Caco-2 (cell line): ENCODE measurements around the gene RNF166. TPM values are rescaled to one million over a fixed set of nuclear protein-coding genes. Genes with fewer than 3 reads are reported as not detected.

Source experiments
- BruUV-seq: library from RNA; stranded (reverse); fragments of 400-500 nt; replicated peaks from 2 replicates; lab custom pipeline; 2021; lab: Mats Ljungman, UMichigan
- CTCF ChIA-PET: fragments of 300-600 bp; sonication (Branson Sonifier 250); formaldehyde crosslinking; loops from one replicate; lab custom pipeline; 2022; ENCODE audit warnings: antibody characterized with exemption; lab: Charles Lee
- POLR2A ChIA-PET: fragments of 300-600 bp; sonication (Branson Sonifier 250); formaldehyde crosslinking; loops from one replicate; lab custom pipeline; 2022; ENCODE audit warnings: antibody characterized with exemption; lab: Charles Lee
- DNase-seq, 2 experiments: peaks; one replicate each; pipeline versions ENCODE4 v3.0.0 to v3.0.0-alpha.2; 2020 to 2022
- H3K27me3 ChIP-seq: replicated peaks from 2 replicates; pipeline ENCODE4 v1.6.0; 2011; ENCODE audit warnings: low read length; ENCODE audit not compliant: control insufficient read depth, insufficient read depth
- H3K36me3 ChIP-seq: 2 replicates; pipeline ENCODE4 v1.5.1; 2011; ENCODE audit warnings: low read length; ENCODE audit not compliant: control insufficient read depth, insufficient read depth
- H3K4me1 ChIP-seq: fragments of 250-450 bp; sonication (Bioruptor Pico); 2 replicates; pipeline ENCODE4 v1.5.1; 2020; ENCODE audit warnings: mild to moderate bottlenecking
- H3K4me3 ChIP-seq: 2 replicates; pipeline ENCODE4 v1.5.1; 2011; ENCODE audit warnings: low read depth, mild to moderate bottlenecking, control low read depth, low read length
- H3K9me3 ChIP-seq: fragments of 250-450 bp; sonication (Bioruptor Pico); 2 replicates; pipeline ENCODE4 v1.5.1; 2020; ENCODE audit warnings: mild to moderate bottlenecking, moderate library complexity
- H3K27ac Mint-ChIP-seq: one replicate; pipeline ENCODE4 v1.8.0; 2022; ENCODE audit warnings: mixed read lengths; ENCODE audit not compliant: unreplicated experiment
- H3K27me3 Mint-ChIP-seq: one replicate; pipeline ENCODE4 v1.8.0; 2022; ENCODE audit warnings: mixed read lengths; ENCODE audit not compliant: insufficient read depth, unreplicated experiment
- H3K36me3 Mint-ChIP-seq: one replicate; pipeline ENCODE4 v1.8.0; 2022; ENCODE audit warnings: mild to moderate bottlenecking, mixed read lengths; ENCODE audit not compliant: insufficient read depth, unreplicated experiment
- H3K4me1 Mint-ChIP-seq: one replicate; pipeline ENCODE4 v1.8.0; 2022; ENCODE audit warnings: low read depth, mixed read lengths; ENCODE audit not compliant: unreplicated experiment
- H3K4me3 Mint-ChIP-seq: one replicate; pipeline ENCODE4 v1.8.0; 2022; ENCODE audit warnings: mild to moderate bottlenecking, moderate library complexity, mixed read lengths; ENCODE audit not compliant: unreplicated experiment
- H3K9me3 Mint-ChIP-seq: one replicate; pipeline ENCODE4 v1.8.0; 2022; ENCODE audit warnings: mixed read lengths; ENCODE audit not compliant: unreplicated experiment
- intact Hi-C: fragments of 100-400 bp; cut with micrococcal nuclease; formaldehyde crosslinking; loops from one replicate; pipeline ENCODE4 v1.10.0; 2022; ENCODE audit not compliant: unreplicated experiment
- total RNA-seq: library from RNA; stranded (reverse); gene quantifications from 2 replicates; pipeline ENCODE4 v1.2.3, GENCODE V29; 2022
- TF ChIP-seq, protein P1 (sequence below), 2 experiments: fragments of 200-600 bp in 1 of 2; IDR thresholded peaks; 1 replicate in 1 of 2; 2 replicates in 1 of 2; pipeline versions ENCODE4 v1.5.1 to v1.8.0; 2011 to 2022; ENCODE audit warnings: antibody characterized with exemption in 1 of 2, control low read depth in 1 of 2, inconsistent platforms in 1 of 2, low read depth in 1 of 2, low read length in 1 of 2, mild to moderate bottlenecking in 1 of 2, moderate library complexity in 1 of 2; ENCODE audit not compliant: insufficient read depth in 1 of 2, severe bottlenecking in 1 of 2, unreplicated experiment in 1 of 2

The RNF166 gene
- total RNA-seq, 1 experiment from 2014 or later: 37.3 TPM

DNA sequence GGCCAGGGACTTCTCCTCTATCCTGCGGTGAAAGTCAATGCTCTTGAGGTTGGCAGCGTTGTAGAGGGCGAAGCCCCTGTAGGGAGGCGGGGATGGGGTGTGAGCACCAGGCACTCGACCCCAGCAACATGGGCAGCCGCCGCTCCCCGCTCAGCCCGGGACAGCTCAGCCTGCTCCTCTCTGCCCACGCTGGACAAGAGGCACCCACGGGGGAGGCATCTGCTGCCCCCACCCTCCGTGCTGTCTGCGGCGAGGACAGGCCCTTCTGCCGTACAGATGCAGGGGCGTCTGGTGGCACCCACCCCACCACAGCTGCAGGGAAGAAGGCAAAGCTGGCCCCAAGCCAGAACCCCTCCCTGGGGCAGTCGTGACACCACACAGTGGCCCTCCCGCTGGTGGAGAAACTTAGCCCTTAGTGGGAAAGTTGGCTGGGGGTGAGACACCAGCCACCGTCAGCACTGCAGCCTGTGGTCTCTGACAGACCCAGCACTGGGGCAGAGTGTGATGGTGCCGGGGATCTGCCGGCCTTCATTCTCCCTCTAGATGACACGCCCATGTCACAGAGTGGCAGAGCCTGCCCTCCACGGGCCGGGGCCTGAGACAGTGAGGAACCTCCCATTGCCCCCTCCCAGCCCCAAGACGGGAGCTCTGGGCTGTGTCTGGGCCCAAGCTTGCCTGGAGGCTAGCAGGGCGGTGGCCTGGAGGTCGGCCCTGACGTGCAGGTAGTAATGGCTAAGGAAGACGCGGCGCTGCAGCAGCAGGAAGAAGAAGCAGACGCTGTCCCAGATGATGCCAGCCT, 19.6 kb upstream of the RNF166 start:
- no peak overlapping the region for H3K4me3 ChIP-seq
- H3K9me3 ChIP-seq: no peaks in the 10 kb centered on the region
- TF ChIP-seq, protein P1, sequence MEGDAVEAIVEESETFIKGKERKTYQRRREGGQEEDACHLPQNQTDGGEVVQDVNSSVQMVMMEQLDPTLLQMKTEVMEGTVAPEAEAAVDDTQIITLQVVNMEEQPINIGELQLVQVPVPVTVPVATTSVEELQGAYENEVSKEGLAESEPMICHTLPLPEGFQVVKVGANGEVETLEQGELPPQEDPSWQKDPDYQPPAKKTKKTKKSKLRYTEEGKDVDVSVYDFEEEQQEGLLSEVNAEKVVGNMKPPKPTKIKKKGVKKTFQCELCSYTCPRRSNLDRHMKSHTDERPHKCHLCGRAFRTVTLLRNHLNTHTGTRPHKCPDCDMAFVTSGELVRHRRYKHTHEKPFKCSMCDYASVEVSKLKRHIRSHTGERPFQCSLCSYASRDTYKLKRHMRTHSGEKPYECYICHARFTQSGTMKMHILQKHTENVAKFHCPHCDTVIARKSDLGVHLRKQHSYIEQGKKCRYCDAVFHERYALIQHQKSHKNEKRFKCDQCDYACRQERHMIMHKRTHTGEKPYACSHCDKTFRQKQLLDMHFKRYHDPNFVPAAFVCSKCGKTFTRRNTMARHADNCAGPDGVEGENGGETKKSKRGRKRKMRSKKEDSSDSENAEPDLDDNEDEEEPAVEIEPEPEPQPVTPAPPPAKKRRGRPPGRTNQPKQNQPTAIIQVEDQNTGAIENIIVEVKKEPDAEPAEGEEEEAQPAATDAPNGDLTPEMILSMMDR (IDR thresholded peaks at IDR 0.05; ENCODE audit: insufficient read depth in 1 of 2, low read depth in 1 of 2, low read length in 1 of 2, severe bottlenecking in 1 of 2, unreplicated experiment in 1 of 2): no peak
- Mint-ChIP-seq H3K27ac (no peak overlapping the region), H3K4me1 (no peaks in the 10 kb centered on the region), H3K9me3 (no peaks in the 10 kb centered on the region), H3K4me3 (no peak overlapping the region), H3K27me3 (no peaks in the 10 kb centered on the region), H3K36me3 (peaks cover 82% of the 10 kb centered on the region)
- H3K36me3 ChIP-seq: peaks cover 5% of the 10 kb centered on the region
- intact Hi-C loops: no loop called here
- BruUV-seq: no TSS peak
- no peak for DNase-seq
- ChIA-PET POLR2A (no interaction called here), CTCF (no interaction called here)
- H3K27me3 ChIP-seq: no peaks in the 10 kb centered on the region
- H3K4me1 ChIP-seq: no peaks in the 10 kb centered on the region

DNA sequence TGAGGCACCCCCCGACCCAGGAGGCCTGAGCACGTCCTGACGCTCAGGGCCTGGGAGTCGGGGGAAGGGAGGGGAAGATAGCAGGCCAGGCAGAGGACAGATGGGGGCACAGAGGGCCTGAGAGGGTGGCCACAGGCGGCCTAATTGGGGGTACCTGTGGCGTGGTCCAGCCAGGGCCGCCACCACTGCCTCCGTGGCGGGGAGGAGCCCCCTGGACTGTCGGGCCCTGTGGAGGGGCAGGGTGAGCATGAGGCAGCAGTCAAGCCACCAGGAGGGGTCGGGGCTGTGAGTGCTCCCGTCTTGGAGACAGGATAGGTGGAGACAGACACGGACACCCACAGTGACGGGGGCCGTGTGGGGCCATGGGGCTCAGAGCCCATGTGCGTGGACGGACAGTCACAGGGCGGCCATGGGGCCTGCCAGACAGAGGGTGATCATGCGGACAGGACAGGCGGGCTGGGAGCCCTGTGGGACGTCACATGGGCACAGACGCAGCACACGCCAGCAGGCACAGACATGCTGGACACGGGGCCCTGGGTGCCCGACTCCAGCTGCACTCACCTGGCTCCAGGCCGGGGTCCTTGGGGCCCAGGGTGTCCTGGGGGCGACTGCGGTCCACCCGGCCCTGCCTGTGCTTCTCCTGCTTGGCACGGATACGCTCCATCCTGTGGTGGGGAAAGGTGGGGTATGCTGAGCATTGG, 18.8 kb upstream of the RNF166 start:
- DNase-seq: no peak
- TF ChIP-seq, protein P1 (IDR thresholded peaks at IDR 0.05; ENCODE audit: insufficient read depth in 1 of 2, low read depth in 1 of 2, low read length in 1 of 2, severe bottlenecking in 1 of 2, unreplicated experiment in 1 of 2): no peak
- Mint-ChIP-seq H3K36me3 (peaks cover 82% of the 10 kb centered on the region), H3K27me3 (no peaks in the 10 kb centered on the region), H3K4me3 (no peak overlapping the region), H3K9me3 (no peaks in the 10 kb centered on the region), H3K27ac (no peak overlapping the region), H3K4me1 (no peaks in the 10 kb centered on the region)
- BruUV-seq: no TSS peak
- intact Hi-C loops: no loop called here
- Histone ChIP-seq H3K36me3 (peaks cover 5% of the 10 kb centered on the region), H3K4me1 (no peaks in the 10 kb centered on the region), H3K4me3 (no peak overlapping the region), H3K9me3 (no peaks in the 10 kb centered on the region), H3K27me3 (no peaks in the 10 kb centered on the region)
- CTCF ChIA-PET: no interaction called here
- POLR2A ChIA-PET: no interaction called here

DNA sequence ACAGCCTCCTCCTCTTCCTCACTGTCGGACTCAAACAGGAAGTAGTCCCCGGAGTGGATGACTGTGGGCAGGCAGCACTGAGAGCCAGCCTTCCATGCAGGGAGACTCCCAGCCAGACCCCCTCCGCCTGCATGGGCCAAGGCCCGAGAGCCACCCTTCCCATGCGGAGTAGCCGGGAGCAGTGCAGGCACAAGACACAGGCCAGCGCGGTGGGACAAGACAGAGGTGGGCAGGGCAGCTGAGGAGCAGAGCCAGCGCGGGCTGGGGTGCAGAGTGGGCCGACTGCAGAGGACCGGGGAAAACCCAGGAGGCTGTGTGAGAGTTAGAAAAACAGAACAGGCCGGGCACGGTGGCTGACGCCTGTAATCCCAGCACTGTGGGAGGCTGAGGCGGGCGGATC, 17.7 kb upstream of the RNF166 start:
- H3K27ac Mint-ChIP-seq: no peak overlapping the region
- H3K4me3 ChIP-seq: no peak overlapping the region
- H3K36me3 Mint-ChIP-seq: peaks cover 88% of the 10 kb centered on the region
- no peak overlapping the region for H3K4me3 Mint-ChIP-seq
- intact Hi-C loops: no loop called here
- H3K4me1 ChIP-seq: no peaks in the 10 kb centered on the region
- no peaks in the 10 kb centered on the region for H3K27me3 ChIP-seq
- H3K9me3 ChIP-seq: no peaks in the 10 kb centered on the region
- H3K9me3 Mint-ChIP-seq: no peaks in the 10 kb centered on the region
- H3K27me3 Mint-ChIP-seq: no peaks in the 10 kb centered on the region
- no TSS peak for BruUV-seq
- H3K36me3 ChIP-seq: peaks cover 5% of the 10 kb centered on the region
- CTCF ChIA-PET: no interaction called here
- H3K4me1 Mint-ChIP-seq: no peaks in the 10 kb centered on the region
- POLR2A ChIA-PET: no interaction called here
- TF ChIP-seq, protein P1 (IDR thresholded peaks at IDR 0.05; ENCODE audit: insufficient read depth in 1 of 2, low read depth in 1 of 2, low read length in 1 of 2, severe bottlenecking in 1 of 2, unreplicated experiment in 1 of 2): no peak
- DNase-seq: no peak
